Measurements from ENCODE around the gene OPCML. TPM values are rescaled to one million over a fixed set of nuclear protein-coding genes. Genes with fewer than 3 reads are reported as not detected.

The OPCML gene
- total and polyA plus RNA-seq, 4 donors: under 0.01 to 0.01 TPM; not detected in 2

- TF ChIP-seq REST (IDR thresholded peaks at IDR 0.05) (no peak), ATF3 (IDR thresholded peaks at IDR 0.05) (no peak), EGR1 (IDR thresholded peaks at IDR 0.05; ENCODE audit: low read depth in 2 of 2) (no peak), FOXA2 (IDR thresholded peaks at IDR 0.05) (no peak), NR2F2 (IDR thresholded peaks at IDR 0.05) (no peak)
Observed at GRCh38 chr11:132817387-132817786, 714.9 kb downstream of the OPCML start (continued).

GRCh38 chr11:132814410-132814809 lies 717.9 kb downstream of the OPCML start:
- Histone ChIP-seq H3K9me3 (ENCODE audit: control insufficient read depth in 4 of 4, low read length in 3 of 4) (no peaks in the 10 kb centered on the region), H3K27me3 (ENCODE audit: control insufficient read depth in 4 of 4, insufficient read depth in 4 of 4, low read length in 3 of 4) (no peaks in the 10 kb centered on the region), H3K4me3 (ENCODE audit: low read depth in 1 of 3, low read length in 3 of 3) (no peak overlapping the region), H3K4me1 (ENCODE audit: control insufficient read depth in 4 of 4, insufficient read depth in 4 of 4, low read length in 3 of 4) (no peaks in the 10 kb centered on the region), H3K36me3 (ENCODE audit: control insufficient read depth in 4 of 4, insufficient read depth in 3 of 4, low read depth in 1 of 4, low read length in 3 of 4) (no peaks in the 10 kb centered on the region), H3K9ac (ENCODE audit: low read depth in 1 of 2, low read length in 2 of 2) (no peak overlapping the region), H3K27ac (ENCODE audit: low read depth in 1 of 2, low read length in 2 of 2) (no peak overlapping the region)
- TF ChIP-seq FOXA2 (IDR thresholded peaks at IDR 0.05) (no peak), EGR1 (IDR thresholded peaks at IDR 0.05; ENCODE audit: low read depth in 2 of 2) (no peak), GABPA (IDR thresholded peaks at IDR 0.05 in 1 of 2, conservative IDR thresholded peaks at IDR 0.05 in 1 of 2) (no peak)
- 75% methylated on average over 2 of the region's 2 CpGs for WGBS
- DNase-seq (ENCODE audit: low spot score): no peak

GRCh38 chr11:132811649-132812048 lies 720.7 kb downstream of the OPCML start:
- Histone ChIP-seq H3K9ac (ENCODE audit: low read depth in 1 of 2, low read length in 2 of 2) (no peak overlapping the region), H3K27ac (ENCODE audit: low read depth in 1 of 2, low read length in 2 of 2) (no peak overlapping the region), H3K4me3 (ENCODE audit: low read depth in 1 of 3, low read length in 3 of 3) (no peak overlapping the region), H3K9me3 (ENCODE audit: control insufficient read depth in 4 of 4, low read length in 3 of 4) (no peaks in the 10 kb centered on the region), H3K36me3 (ENCODE audit: control insufficient read depth in 4 of 4, insufficient read depth in 3 of 4, low read depth in 1 of 4, low read length in 3 of 4) (no peaks in the 10 kb centered on the region), H3K4me1 (ENCODE audit: control insufficient read depth in 4 of 4, insufficient read depth in 4 of 4, low read length in 3 of 4) (no peaks in the 10 kb centered on the region), H3K27me3 (ENCODE audit: control insufficient read depth in 4 of 4, insufficient read depth in 4 of 4, low read length in 3 of 4) (no peaks in the 10 kb centered on the region)
- no peak for DNase-seq (ENCODE audit: low spot score)
- WGBS: 87% methylated on average over 6 of the region's 6 CpGs
- TF ChIP-seq ATF3 (IDR thresholded peaks at IDR 0.05) (no peak), HNF4A (conservative IDR thresholded peaks at IDR 0.05) (no peak), REST (IDR thresholded peaks at IDR 0.05) (no peak), GABPA (IDR thresholded peaks at IDR 0.05 in 1 of 2, conservative IDR thresholded peaks at IDR 0.05 in 1 of 2) (no peak), MAX (IDR thresholded peaks at IDR 0.05) (no peak), SP1 (IDR thresholded peaks at IDR 0.05) (no peak), HNF4G (IDR thresholded peaks at IDR 0.05) (no peak), TAF1 (conservative IDR thresholded peaks at IDR 0.05) (no peak), FOXA2 (IDR thresholded peaks at IDR 0.05) (no peak), YY1 (IDR thresholded peaks at IDR 0.05) (no peak), JUND (IDR thresholded peaks at IDR 0.05) (no peak), ZBTB33 (IDR thresholded peaks at IDR 0.05) (no peak), RXRA (IDR thresholded peaks at IDR 0.05) (no peak), EGR1 (IDR thresholded peaks at IDR 0.05; ENCODE audit: low read depth in 2 of 2) (no peak), RAD21 (IDR thresholded peaks at IDR 0.05) (no peak), CTCF (IDR thresholded peaks at IDR 0.05; ENCODE audit: low read depth, low read length, missing input control) (no peak), NR2F2 (IDR thresholded peaks at IDR 0.05) (no peak), FOXA1 (IDR thresholded peaks at IDR 0.05) (no peak)
